Activated B cell treated with CpG ODN at 0.5 μM for 24 hours (primary cell): Measurements from ENCODE around the gene PAK4. TPM values are rescaled to one million over a fixed set of nuclear protein-coding genes. Genes with fewer than 3 reads are reported as not detected.

Source experiments
- ATAC-seq: fragments of 200-7000 bp; cut with Tn5 transposase; one replicate; pipeline ENCODE4 v1.10.0; 2021; ENCODE audit warnings: low read depth, mild to moderate bottlenecking, moderate library complexity
- CTCF ChIA-PET: fragments of 350-600 bp; sonication (Branson Sonifier 250); formaldehyde crosslinking; loops from one replicate; lab custom pipeline; 2021; ENCODE audit warnings: antibody characterized with exemption; lab: Charles Lee
- POLR2A ChIA-PET: fragments of 350-600 bp; sonication (Branson Sonifier 250); formaldehyde crosslinking; loops from one replicate; lab custom pipeline; 2021; ENCODE audit warnings: antibody characterized with exemption; lab: Charles Lee
- DNase-seq: peaks from one replicate; pipeline ENCODE4 v3.0.0; 2022
- H3K27ac Mint-ChIP-seq: one replicate; pipeline ENCODE4 v1.8.0; 2020; ENCODE audit warnings: mixed read lengths
- H3K27me3 Mint-ChIP-seq: one replicate; pipeline ENCODE4 v1.8.0; 2021; ENCODE audit warnings: mixed read lengths
- H3K36me3 Mint-ChIP-seq: one replicate; pipeline ENCODE4 v1.8.0; 2021; ENCODE audit warnings: low read depth, mixed read lengths
- H3K4me1 Mint-ChIP-seq: one replicate; pipeline ENCODE4 v1.8.0; 2021; ENCODE audit warnings: mixed read lengths
- H3K4me3 Mint-ChIP-seq: one replicate; pipeline ENCODE4 v1.8.0; 2020; ENCODE audit warnings: mild to moderate bottlenecking, mixed read lengths
- H3K9me3 Mint-ChIP-seq: one replicate; pipeline ENCODE4 v1.8.0; 2020; ENCODE audit warnings: mixed read lengths
- CTCF ChIP-seq: fragments of 200-600 bp; IDR thresholded peaks from one replicate; pipeline ENCODE4 v1.8.0; 2022; ENCODE audit warnings: antibody characterized with exemption, mild to moderate bottlenecking
- intact Hi-C: fragments of 100-400 bp; cut with micrococcal nuclease; formaldehyde crosslinking; loops from one replicate; pipeline ENCODE4 v1.15.1; 2024
- total RNA-seq: library from RNA; stranded (reverse); gene quantifications from 2 replicates; pipeline ENCODE4 v1.2.3, GENCODE V29; 2022

PAK4 gene
- total RNA-seq, 1 donor from 2014 or later = 14.2 TPM

GRCh38 chr19:39196320-39196719, 70.7 kb downstream of the PAK4 start:
- no peak overlapping the region for H3K4me3 Mint-ChIP-seq
- ATAC-seq (no peak), DNase-seq (no peak)
- peaks cover 9% of the 10 kb centered on the region for H3K4me1 Mint-ChIP-seq
- no peaks in the 10 kb centered on the region for H3K9me3 Mint-ChIP-seq
- intact Hi-C loops = no loop called here
- ChIA-PET POLR2A (no interaction called here), CTCF (no interaction called here)
- no peak for TF ChIP-seq CTCF
- no peak overlapping the region for H3K27ac Mint-ChIP-seq
- H3K36me3 Mint-ChIP-seq = no peaks in the 10 kb centered on the region
- H3K27me3 Mint-ChIP-seq = peaks cover 54% of the 10 kb centered on the region

- ChIA-PET CTCF (no interaction called here), POLR2A (no interaction called here)
- no peak for TF ChIP-seq CTCF
- Mint-ChIP-seq H3K27me3 (peaks cover 59% of the 10 kb centered on the region), H3K36me3 (no peaks in the 10 kb centered on the region), H3K27ac (no peak within 1 kb of the TSS), H3K4me1 (peaks cover 9% of the 10 kb centered on the region), H3K4me3 (no peak within 1 kb of the TSS), H3K9me3 (no peaks in the 10 kb centered on the region)
- no peak for ATAC-seq
- intact Hi-C loops = no loop called here
- DNase-seq = no peak
Observed at GRCh38 chr19:39196860-39197562, 71.4 kb downstream of the PAK4 start, which contains the start of gene NCCRP1. TSS of gene NCCRP1 (plus strand) at chr19:39196964. CDS start at chr19:39196983, 19 bp downstream.

GRCh38 chr19:39197808-39198207, 72.2 kb downstream of the PAK4 start:
- no peaks in the 10 kb centered on the region for H3K36me3 Mint-ChIP-seq
- no peak for DNase-seq
- intact Hi-C loops = no loop called here
- H3K4me1 Mint-ChIP-seq = peaks cover 9% of the 10 kb centered on the region
- no peak overlapping the region for H3K4me3 Mint-ChIP-seq
- no peaks in the 10 kb centered on the region for H3K9me3 Mint-ChIP-seq
- H3K27me3 Mint-ChIP-seq = peaks cover 66% of the 10 kb centered on the region
- ATAC-seq = no peak
- TF ChIP-seq CTCF = no peak
- ChIA-PET POLR2A (no interaction called here), CTCF (no interaction called here)
- no peak overlapping the region for H3K27ac Mint-ChIP-seq

GRCh38 chr19:39199025-39199424, 73.4 kb downstream of the PAK4 start:
- DNase-seq (no peak), ATAC-seq (no peak)
- no peaks in the 10 kb centered on the region for H3K9me3 Mint-ChIP-seq
- no peak for TF ChIP-seq CTCF
- CTCF ChIA-PET = no interaction called here
- H3K27me3 Mint-ChIP-seq = peaks cover 69% of the 10 kb centered on the region
- no peak overlapping the region for H3K4me3 Mint-ChIP-seq
- POLR2A ChIA-PET = no interaction called here
- peaks cover 9% of the 10 kb centered on the region for H3K4me1 Mint-ChIP-seq
- H3K36me3 Mint-ChIP-seq = no peaks in the 10 kb centered on the region
- intact Hi-C loops = no loop called here
- no peak overlapping the region for H3K27ac Mint-ChIP-seq

- no peak for ATAC-seq
- no peak for TF ChIP-seq CTCF
- H3K4me1 Mint-ChIP-seq = peaks cover 9% of the 10 kb centered on the region
- CTCF ChIA-PET = no interaction called here
- no peaks in the 10 kb centered on the region for H3K36me3 Mint-ChIP-seq
- no peaks in the 10 kb centered on the region for H3K9me3 Mint-ChIP-seq
- H3K4me3 Mint-ChIP-seq = no peak overlapping the region
- peaks cover 67% of the 10 kb centered on the region for H3K27me3 Mint-ChIP-seq
- DNase-seq = no peak
- H3K27ac Mint-ChIP-seq = no peak overlapping the region
- POLR2A ChIA-PET = no interaction called here
- intact Hi-C loops = no loop called here
Observed at GRCh38 chr19:39200066-39200802, 74.6 kb downstream of the PAK4 start.
